GM12864 (cell line): ENCODE data around the gene ABTB2.

Source experiments
- DNase-seq: peaks from one replicate; pipeline ENCODE4 v3.0.0-alpha.2; 2011; ENCODE audit warnings: low read depth
- H3K4me3 ChIP-seq: 2 replicates; pipeline ENCODE4 v1.5.1; 2011; ENCODE audit warnings: mild to moderate bottlenecking, low read depth, low read length, control low read depth
- CTCF ChIP-seq: IDR thresholded peaks from 2 replicates; pipeline ENCODE4 v1.5.1; 2011; ENCODE audit warnings: low read depth, mild to moderate bottlenecking, moderate library complexity, low read length, control low read depth, inconsistent platforms; ENCODE audit errors: missing control alignments

ABTB2 gene

GRCh38 chr11:34175284-34176019 is 182.4 kb downstream of the ABTB2 start:
- no peak for DNase-seq
- H3K4me3 ChIP-seq = no peak overlapping the region
- TF ChIP-seq CTCF = no peak

- H3K4me3 ChIP-seq = no peak overlapping the region; the same call in 1 of the 2 replicates
- TF ChIP-seq CTCF = peak; percentile 99
- peak; percentile 25 for DNase-seq
These were observed 183.3 kb downstream of the ABTB2 start for GRCh38 chr11:34174412-34175041.

- no peak overlapping the region for H3K4me3 ChIP-seq
- no peak for TF ChIP-seq CTCF
- DNase-seq = no peak
These were observed 184.8 kb downstream of the ABTB2 start for GRCh38 chr11:34173050-34173449.

- no peak for DNase-seq
- no peak for TF ChIP-seq CTCF
- H3K4me3 ChIP-seq = no peak overlapping the region
These were observed 188.1 kb downstream of the ABTB2 start for GRCh38 chr11:34169686-34170085.

GRCh38 chr11:34168642-34169420 is 189.0 kb downstream of the ABTB2 start:
- DNase-seq = no peak
- no peak overlapping the region for H3K4me3 ChIP-seq
- no peak for TF ChIP-seq CTCF

- no peak for TF ChIP-seq CTCF
- no peak for DNase-seq
- no peak overlapping the region for H3K4me3 ChIP-seq
These were observed 189.8 kb downstream of the ABTB2 start for GRCh38 chr11:34167961-34168360.
